PC-9 (cell line): ENCODE measurements around the gene C1QL4. TPM values are rescaled to one million over a fixed set of nuclear protein-coding genes. Genes with fewer than 3 reads are reported as not detected.
A peak's percentile ranks its signal among the peaks of the same experiment; 100 is the strongest.

Experiments
- BruUV-seq: library from RNA; stranded (reverse); fragments of 400-500 nt; replicated peaks from 2 replicates; lab custom pipeline; 2021; lab: Mats Ljungman, UMichigan
- CTCF ChIA-PET: fragments of 300-600 bp; sonication (Branson Sonifier 250); formaldehyde crosslinking; loops from one replicate; lab custom pipeline; 2022; ENCODE audit warnings: antibody characterized with exemption; lab: Charles Lee
- POLR2A ChIA-PET: fragments of 300-600 bp; sonication (Branson Sonifier 250); formaldehyde crosslinking; loops from one replicate; lab custom pipeline; 2022; ENCODE audit warnings: antibody characterized with exemption; ENCODE audit not compliant: unreplicated experiment; lab: Charles Lee
- DNase-seq, 2 experiments: peaks; one replicate each; pipeline versions ENCODE4 v3.0.0 to v3.0.0-alpha.2; 2015 to 2022; ENCODE audit warnings: mixed read lengths in 1 of 2
- H2AFZ ChIP-seq: fragments of 200-600 bp; sonication (generic); 2 replicates; pipeline ENCODE4 v1.8.1; 2017; ENCODE audit warnings: antibody characterized with exemption
- H3F3A ChIP-seq: fragments of 200-600 bp; sonication (generic); 2 replicates; pipeline ENCODE4 v1.8.1; 2017; ENCODE audit warnings: antibody characterized with exemption, mild to moderate bottlenecking, low read depth; ENCODE audit not compliant: insufficient read depth
- H3K27ac ChIP-seq: fragments of 200-600 bp; sonication (generic); 2 replicates; pipeline ENCODE4 v1.6.1; 2016; ENCODE audit warnings: mixed run types
- H3K27me3 ChIP-seq: fragments of 200-600 bp; sonication (generic); 2 replicates; pipeline ENCODE4 v1.6.1; 2016; ENCODE audit warnings: low read depth, mixed run types; ENCODE audit not compliant: insufficient read depth
- H3K36me3 ChIP-seq: fragments of 200-600 bp; sonication (generic); 2 replicates; pipeline ENCODE4 v1.6.1; 2016; ENCODE audit warnings: low read depth, mixed run types
- H3K4me1 ChIP-seq: fragments of 200-600 bp; sonication (generic); replicated peaks from 2 replicates; pipeline ENCODE4 v1.6.1; 2016; ENCODE audit warnings: mixed run types; ENCODE audit not compliant: insufficient read depth
- H3K4me2 ChIP-seq: fragments of 200-600 bp; sonication (generic); 2 replicates; pipeline ENCODE4 v1.6.1; 2017; ENCODE audit warnings: mixed run types
- H3K4me3 ChIP-seq: fragments of 200-600 bp; sonication (generic); 2 replicates; pipeline ENCODE4 v1.6.1; 2016; ENCODE audit warnings: mixed run types
- H3K79me2 ChIP-seq: fragments of 200-600 bp; sonication (generic); 2 replicates; pipeline ENCODE4 v1.6.1; 2017; ENCODE audit warnings: low read depth, mixed run types
- H3K9me2 ChIP-seq: fragments of 200-600 bp; sonication (generic); 2 replicates; pipeline ENCODE4 v1.8.1; 2017; ENCODE audit warnings: mild to moderate bottlenecking; ENCODE audit not compliant: insufficient read depth
- H3K9me3 ChIP-seq: fragments of 200-600 bp; sonication (generic); 2 replicates; pipeline ENCODE4 v1.8.1; 2016; ENCODE audit warnings: low read depth; ENCODE audit not compliant: insufficient read depth
- H4K20me1 ChIP-seq: fragments of 200-600 bp; sonication (generic); 2 replicates; pipeline ENCODE4 v1.8.1; 2017; ENCODE audit not compliant: insufficient read depth
- CTCF ChIP-seq: fragments of 200-600 bp; sonication (generic); conservative IDR thresholded peaks from 2 replicates; pipeline ENCODE4 v1.6.1; 2017; ENCODE audit warnings: mixed run types, antibody characterized with exemption, mild to moderate bottlenecking, moderate library complexity
- EZH2 ChIP-seq: fragments of 200-600 bp; sonication (generic); IDR thresholded peaks from 2 replicates; pipeline ENCODE4 v1.8.0; 2017; ENCODE audit warnings: antibody characterized with exemption, low read depth
- intact Hi-C: fragments of 100-400 bp; cut with micrococcal nuclease; formaldehyde crosslinking; loops from one replicate; pipeline ENCODE4 v1.10.0; 2022; ENCODE audit not compliant: unreplicated experiment
- total RNA-seq: library from RNA; stranded (reverse); gene quantifications from 2 replicates; pipeline ENCODE4 v1.2.3, GENCODE V29; 2021

The C1QL4 gene
- total RNA-seq, 1 experiment from 2014 or later: 0.22 TPM

DNA sequence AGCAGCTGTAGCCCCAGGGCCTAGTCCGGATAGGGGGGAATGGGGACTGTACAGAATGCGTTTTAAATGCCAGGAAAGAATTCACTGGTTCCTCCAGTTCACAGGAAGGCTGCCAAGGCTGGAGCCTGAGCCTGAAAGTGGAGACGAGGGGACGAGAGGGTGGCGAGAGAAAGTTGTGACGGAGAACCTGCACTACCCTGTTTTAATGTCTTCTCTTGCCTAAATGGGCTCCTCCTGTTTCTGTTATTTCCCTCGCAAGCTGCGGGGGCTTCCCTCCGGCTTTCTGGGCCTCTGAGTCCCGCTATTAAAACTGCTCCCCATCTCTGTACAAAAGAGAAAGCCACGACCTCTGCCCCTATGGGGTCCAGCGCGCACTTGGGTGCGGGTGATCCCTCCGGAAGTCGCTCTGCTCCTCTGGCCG lies 4.5 kb downstream of the C1QL4 start:
- Histone ChIP-seq H3K27ac (no peak overlapping the region), H3K4me2 (no peak overlapping the region), H2AFZ (no peak overlapping the region), H3F3A (peaks cover 13% of the 10 kb centered on the region; the same call in 1 of the 2 replicates), H3K9me3 (no peaks in the 10 kb centered on the region), H3K9me2 (no peaks in the 10 kb centered on the region), H3K36me3 (no peaks in the 10 kb centered on the region), H3K4me1 (no peaks in the 10 kb centered on the region), H3K4me3 (no peak overlapping the region), H3K27me3 (no peaks in the 10 kb centered on the region), H4K20me1 (no peaks in the 10 kb centered on the region), H3K79me2 (no peaks in the 10 kb centered on the region)
- POLR2A ChIA-PET: interaction anchor here (0.7 kb wide), 1 partner anchor 116 kb away, joined by 4 read pairs; no protein-coding TSS in a partner anchor
- TF ChIP-seq EZH2 (no peak), CTCF (no peak)
- intact Hi-C loops: no loop called here
- no TSS peak for BruUV-seq
- no peak for DNase-seq
- CTCF ChIA-PET: interaction anchor here (0.5 to 2.2 kb wide), 4 partner anchors 10 to 185 kb away, joined by 4 to 15 read pairs (median 6); partner anchors contain the start of gene TROAP

- Histone ChIP-seq H2AFZ (no peak overlapping the region), H4K20me1 (no peaks in the 10 kb centered on the region), H3K27me3 (no peaks in the 10 kb centered on the region), H3K4me3 (no peak overlapping the region), H3K4me2 (no peak overlapping the region), H3K9me2 (no peaks in the 10 kb centered on the region), H3K79me2 (no peaks in the 10 kb centered on the region), H3K4me1 (no peaks in the 10 kb centered on the region), H3K27ac (no peak overlapping the region), H3F3A (peaks cover 13% of the 10 kb centered on the region; the same call in 1 of the 2 replicates), H3K36me3 (no peaks in the 10 kb centered on the region), H3K9me3 (no peaks in the 10 kb centered on the region)
- ChIA-PET POLR2A (interaction anchor here (0.7 to 0.8 kb wide), 2 partner anchors 117 to 409 kb away, joined by 4 to 9 read pairs; no protein-coding TSS in a partner anchor), CTCF (interaction anchor here (0.5 to 2.2 kb wide), 10 partner anchors 9 to 317 kb away, joined by 3 to 16 read pairs (median 5); partner anchors contain the start of gene TROAP)
- intact Hi-C loops: loop anchor here (1.0 kb wide), 1 partner anchor 26 kb away; no protein-coding TSS in a partner anchor
- peak in 1 of 2 experiments; percentile 47 for DNase-seq
- BruUV-seq: no TSS peak
- TF ChIP-seq CTCF: peak; percentile 76
- TF ChIP-seq EZH2: no peak
Measured at GRCh38 chr12:49331380-49332222, 5.4 kb downstream of the C1QL4 start.

DNA sequence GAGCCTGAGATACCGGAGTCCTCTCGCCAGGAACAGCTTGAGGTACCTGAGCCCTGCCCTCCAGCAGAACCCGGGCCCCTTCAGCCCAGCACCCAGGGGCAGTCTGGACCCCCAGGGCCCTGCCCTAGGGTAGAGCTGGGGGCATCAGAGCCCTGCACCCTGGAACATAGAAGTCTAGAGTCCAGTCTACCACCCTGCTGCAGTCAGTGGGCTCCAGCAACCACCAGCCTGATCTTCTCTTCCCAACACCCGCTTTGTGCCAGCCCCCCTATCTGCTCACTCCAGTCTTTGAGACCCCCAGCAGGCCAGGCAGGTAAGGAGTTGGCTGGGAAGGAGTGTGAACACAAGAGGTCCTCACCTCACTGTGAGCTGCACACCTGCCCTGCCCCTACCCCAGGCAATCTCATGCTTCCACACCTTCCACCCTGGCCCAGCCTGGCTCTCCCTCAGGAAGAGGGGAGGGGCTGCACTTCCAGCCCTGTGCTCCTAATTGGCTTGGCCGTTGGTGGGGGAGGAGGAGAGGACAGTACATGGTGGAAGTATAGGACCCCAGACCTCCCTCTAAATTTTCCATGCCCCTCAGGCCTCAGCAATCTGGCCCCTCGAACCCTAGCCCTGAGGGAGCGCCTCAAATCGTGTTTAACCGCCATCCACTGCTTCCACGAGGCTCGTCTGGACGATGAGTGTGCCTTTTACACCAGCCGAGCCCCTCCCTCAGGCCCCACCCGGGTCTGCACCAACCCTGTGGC lies 6.2 kb downstream of the C1QL4 start:
- ChIA-PET CTCF (interaction anchor here (0.6 to 2.2 kb wide), 8 partner anchors 8 to 183 kb away, joined by 3 to 16 read pairs (median 6); partner anchors contain the start of gene TROAP), POLR2A (no interaction called here)
- Histone ChIP-seq H3F3A (peaks cover 13% of the 10 kb centered on the region; the same call in 1 of the 2 replicates), H3K4me3 (no peak overlapping the region), H3K9me2 (no peaks in the 10 kb centered on the region), H2AFZ (no peak overlapping the region), H3K9me3 (no peaks in the 10 kb centered on the region), H3K79me2 (no peaks in the 10 kb centered on the region), H3K27ac (no peak overlapping the region), H3K4me1 (no peaks in the 10 kb centered on the region), H3K4me2 (no peak overlapping the region), H3K27me3 (no peaks in the 10 kb centered on the region), H3K36me3 (no peaks in the 10 kb centered on the region), H4K20me1 (no peaks in the 10 kb centered on the region)
- no TSS peak for BruUV-seq
- intact Hi-C loops: loop anchor here (1.0 kb wide), 1 partner anchor 26 kb away; no protein-coding TSS in a partner anchor
- TF ChIP-seq EZH2: no peak
- no peak for DNase-seq
